SH-SY5Y (cell line): ENCODE results near the gene COL27A1.

Experiments
- GATA2 ChIP-seq: IDR thresholded peaks from 2 replicates; pipeline ENCODE4 v1.6.1; 2011; ENCODE audit warnings: mild to moderate bottlenecking, low read depth, low read length
- GATA3 ChIP-seq: IDR thresholded peaks from 2 replicates; pipeline ENCODE4 v1.6.1; 2011; ENCODE audit warnings: low read depth, mild to moderate bottlenecking, low read length, moderate library complexity

COL27A1 gene

GRCh38 chr9:114119242-114120191 is 35.8 kb upstream of the COL27A1 start:
- TF ChIP-seq GATA2 = no peak
- no peak for TF ChIP-seq GATA3

- no peak for TF ChIP-seq GATA2
- no peak for TF ChIP-seq GATA3
Observed at GRCh38 chr9:114120192-114121014, 34.9 kb upstream of the COL27A1 start.

GRCh38 chr9:114121227-114122135 is 33.9 kb upstream of the COL27A1 start:
- no peak for TF ChIP-seq GATA3
- TF ChIP-seq GATA2 = no peak

- no peak for TF ChIP-seq GATA2
- no peak for TF ChIP-seq GATA3
Observed at GRCh38 chr9:114122136-114123027, 33.0 kb upstream of the COL27A1 start.

- no peak for TF ChIP-seq GATA3
- TF ChIP-seq GATA2 = no peak
Observed at GRCh38 chr9:114123031-114123977, 32.0 kb upstream of the COL27A1 start.

- TF ChIP-seq GATA2 (no peak), GATA3 (no peak)
Observed at GRCh38 chr9:114124138-114124537, 31.2 kb upstream of the COL27A1 start.

- no peak for TF ChIP-seq GATA3
Observed at GRCh38 chr9:114124666-114125475, 30.5 kb upstream of the COL27A1 start.

GRCh38 chr9:114125476-114126013 is 29.8 kb upstream of the COL27A1 start:
- TF ChIP-seq GATA3 (no peak), GATA2 (no peak)

- TF ChIP-seq GATA2 (no peak), GATA3 (no peak)
Observed at GRCh38 chr9:114126247-114127060, 28.9 kb upstream of the COL27A1 start.

GRCh38 chr9:114130141-114130540 is 25.2 kb upstream of the COL27A1 start:
- TF ChIP-seq GATA2 (no peak), GATA3 (no peak)
